Measurements from ENCODE around the gene ZCCHC14. TPM values are rescaled to one million over a fixed set of nuclear protein-coding genes. Genes with fewer than 3 reads are reported as not detected.

Gene ZCCHC14
- total and polyA plus RNA-seq, 2 of the 13 experiments (the other 11 are each of a cell fraction or from before 2014, with no cell fraction given): 12.4 to 12.5 TPM

DNA sequence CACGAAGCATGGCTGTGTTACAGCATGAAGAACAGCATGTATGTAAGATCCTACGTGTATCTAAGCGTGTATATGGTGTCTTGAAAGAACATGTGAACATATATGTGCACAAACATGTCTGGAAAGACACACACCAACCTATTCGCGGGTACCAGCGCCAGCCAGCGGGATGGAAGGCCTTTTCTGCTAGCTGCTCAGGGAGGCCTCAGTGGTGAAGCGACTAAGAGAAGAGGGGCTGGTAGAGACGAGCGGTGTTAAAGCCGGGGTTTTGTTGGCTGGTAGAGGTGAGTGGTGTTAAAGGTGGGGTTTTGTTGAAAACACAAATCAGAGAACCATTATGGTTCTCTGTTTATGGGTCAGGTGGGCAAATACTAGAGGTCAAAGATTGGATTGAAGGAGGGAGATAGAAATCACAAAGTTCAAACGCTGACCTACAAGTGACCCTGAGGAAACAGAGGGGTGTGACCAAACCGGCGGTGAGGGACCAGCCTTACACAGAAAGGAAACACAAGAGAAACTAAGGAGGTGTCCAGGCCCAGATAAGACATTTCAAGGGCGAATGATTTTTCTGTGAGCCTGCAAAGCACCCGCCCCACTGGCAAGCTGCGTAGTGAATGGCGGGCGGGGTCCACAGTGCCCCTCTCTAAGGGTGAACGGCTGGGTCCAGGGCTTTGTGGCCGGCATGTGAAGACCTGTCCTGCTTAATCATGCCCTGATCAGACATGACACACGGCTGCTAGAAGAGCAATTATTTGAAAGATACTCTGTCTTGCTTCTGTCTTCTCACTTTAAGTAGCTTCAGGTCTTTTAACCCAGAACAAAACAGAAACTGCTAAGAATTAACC lies 8.1 kb downstream of the ZCCHC14 start (continued):
- TF ChIP-seq, protein P1, sequence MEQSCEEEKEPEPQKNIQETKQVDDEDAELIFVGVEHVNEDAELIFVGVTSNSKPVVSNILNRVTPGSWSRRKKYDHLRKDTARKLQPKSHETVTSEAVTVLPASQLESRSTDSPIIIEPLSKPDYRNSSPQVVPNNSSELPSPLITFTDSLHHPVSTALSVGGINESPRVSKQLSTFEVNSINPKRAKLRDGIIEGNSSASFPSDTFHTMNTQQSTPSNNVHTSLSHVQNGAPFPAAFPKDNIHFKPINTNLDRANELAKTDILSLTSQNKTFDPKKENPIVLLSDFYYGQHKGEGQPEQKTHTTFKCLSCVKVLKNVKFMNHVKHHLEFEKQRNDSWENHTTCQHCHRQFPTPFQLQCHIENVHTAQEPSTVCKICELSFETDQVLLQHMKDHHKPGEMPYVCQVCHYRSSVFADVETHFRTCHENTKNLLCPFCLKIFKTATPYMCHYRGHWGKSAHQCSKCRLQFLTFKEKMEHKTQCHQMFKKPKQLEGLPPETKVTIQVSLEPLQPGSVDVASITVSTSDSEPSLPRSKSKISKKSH (CRISPR knock-in tag; IDR thresholded peaks at IDR 0.05; ENCODE audit: borderline replicate concordance): no peak
- no peak for TF ChIP-seq SSRP1 (CRISPR knock-in tag; IDR thresholded peaks at IDR 0.05)
- no peak for TF ChIP-seq ZNF883 (CRISPR knock-in tag; IDR thresholded peaks at IDR 0.05; ENCODE audit: not compliant biosample characterization)
- no peak for TF ChIP-seq ZNF790 (CRISPR knock-in tag; IDR thresholded peaks at IDR 0.05; ENCODE audit: borderline replicate concordance)
- 0 out of 2 replicates have a peak, but pooled peaks have one; percentile 31 for TF ChIP-seq ZNF629 (CRISPR knock-in tag; conservative IDR thresholded peaks at IDR 0.05)
- TF ChIP-seq ZZZ3 (CRISPR knock-in tag; IDR thresholded peaks at IDR 0.05; ENCODE audit: borderline replicate concordance): no peak
- no peak for TF ChIP-seq ATF1 (CRISPR knock-in tag; IDR thresholded peaks at IDR 0.05)
- no peak for TF ChIP-seq STAT5B (CRISPR knock-in tag; IDR thresholded peaks at IDR 0.05)
- TF ChIP-seq, protein P2, sequence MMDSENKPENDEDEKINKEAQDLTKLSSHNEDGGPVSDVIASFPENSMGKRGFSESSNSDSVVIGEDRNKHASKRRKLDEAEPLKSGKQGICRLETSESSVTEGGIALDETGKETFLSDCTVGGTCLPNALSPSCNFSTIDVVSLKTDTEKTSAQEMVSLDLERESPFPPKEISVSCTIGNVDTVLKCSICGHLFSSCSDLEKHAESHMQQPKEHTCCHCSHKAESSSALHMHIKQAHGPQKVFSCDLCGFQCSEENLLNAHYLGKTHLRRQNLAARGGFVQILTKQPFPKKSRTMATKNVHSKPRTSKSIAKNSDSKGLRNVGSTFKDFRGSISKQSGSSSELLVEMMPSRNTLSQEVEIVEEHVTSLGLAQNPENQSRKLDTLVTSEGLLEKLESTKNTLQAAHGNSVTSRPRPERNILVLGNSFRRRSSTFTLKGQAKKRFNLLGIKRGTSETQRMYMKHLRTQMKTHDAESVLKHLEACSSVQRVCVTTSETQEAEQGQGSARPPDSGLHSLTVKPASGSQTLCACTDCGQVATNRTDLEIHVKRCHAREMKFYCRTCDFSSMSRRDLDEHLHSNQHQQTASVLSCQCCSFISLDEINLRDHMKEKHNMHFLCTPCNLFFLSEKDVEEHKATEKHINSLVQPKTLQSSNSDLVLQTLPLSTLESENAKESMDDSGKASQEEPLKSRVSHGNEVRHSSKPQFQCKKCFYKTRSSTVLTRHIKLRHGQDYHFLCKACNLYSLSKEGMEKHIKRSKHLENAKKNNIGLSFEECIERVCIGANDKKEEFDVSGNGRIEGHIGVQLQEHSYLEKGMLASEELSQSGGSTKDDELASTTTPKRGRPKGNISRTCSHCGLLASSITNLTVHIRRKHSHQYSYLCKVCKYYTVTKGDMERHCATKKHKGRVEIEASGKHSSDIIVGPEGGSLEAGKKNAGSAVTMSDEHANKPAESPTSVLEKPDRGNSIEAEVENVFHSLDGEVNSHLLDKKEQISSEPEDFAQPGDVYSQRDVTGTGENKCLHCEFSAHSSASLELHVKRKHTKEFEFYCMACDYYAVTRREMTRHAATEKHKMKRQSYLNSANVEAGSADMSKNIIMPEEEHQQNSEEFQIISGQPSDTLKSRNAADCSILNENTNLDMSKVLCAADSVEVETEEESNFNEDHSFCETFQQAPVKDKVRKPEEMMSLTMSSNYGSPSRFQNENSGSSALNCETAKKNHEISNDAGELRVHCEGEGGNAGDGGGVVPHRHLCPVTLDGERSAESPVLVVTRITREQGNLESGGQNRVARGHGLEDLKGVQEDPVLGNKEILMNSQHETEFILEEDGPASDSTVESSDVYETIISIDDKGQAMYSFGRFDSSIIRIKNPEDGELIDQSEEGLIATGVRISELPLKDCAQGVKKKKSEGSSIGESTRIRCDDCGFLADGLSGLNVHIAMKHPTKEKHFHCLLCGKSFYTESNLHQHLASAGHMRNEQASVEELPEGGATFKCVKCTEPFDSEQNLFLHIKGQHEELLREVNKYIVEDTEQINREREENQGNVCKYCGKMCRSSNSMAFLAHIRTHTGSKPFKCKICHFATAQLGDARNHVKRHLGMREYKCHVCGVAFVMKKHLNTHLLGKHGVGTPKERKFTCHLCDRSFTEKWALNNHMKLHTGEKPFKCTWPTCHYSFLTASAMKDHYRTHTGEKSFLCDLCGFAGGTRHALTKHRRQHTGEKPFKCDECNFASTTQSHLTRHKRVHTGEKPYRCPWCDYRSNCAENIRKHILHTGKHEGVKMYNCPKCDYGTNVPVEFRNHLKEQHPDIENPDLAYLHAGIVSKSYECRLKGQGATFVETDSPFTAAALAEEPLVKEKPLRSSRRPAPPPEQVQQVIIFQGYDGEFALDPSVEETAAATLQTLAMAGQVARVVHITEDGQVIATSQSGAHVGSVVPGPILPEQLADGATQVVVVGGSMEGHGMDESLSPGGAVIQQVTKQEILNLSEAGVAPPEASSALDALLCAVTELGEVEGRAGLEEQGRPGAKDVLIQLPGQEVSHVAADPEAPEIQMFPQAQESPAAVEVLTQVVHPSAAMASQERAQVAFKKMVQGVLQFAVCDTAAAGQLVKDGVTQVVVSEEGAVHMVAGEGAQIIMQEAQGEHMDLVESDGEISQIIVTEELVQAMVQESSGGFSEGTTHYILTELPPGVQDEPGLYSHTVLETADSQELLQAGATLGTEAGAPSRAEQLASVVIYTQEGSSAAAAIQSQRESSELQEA (CRISPR knock-in tag; IDR thresholded peaks at IDR 0.05; ENCODE audit: not compliant biosample characterization): no peak
- TF ChIP-seq ZNF605 (CRISPR knock-in tag; IDR thresholded peaks at IDR 0.05): peak; percentile 24; the same call in 1 of the 2 replicates
- TF ChIP-seq, protein P3, sequence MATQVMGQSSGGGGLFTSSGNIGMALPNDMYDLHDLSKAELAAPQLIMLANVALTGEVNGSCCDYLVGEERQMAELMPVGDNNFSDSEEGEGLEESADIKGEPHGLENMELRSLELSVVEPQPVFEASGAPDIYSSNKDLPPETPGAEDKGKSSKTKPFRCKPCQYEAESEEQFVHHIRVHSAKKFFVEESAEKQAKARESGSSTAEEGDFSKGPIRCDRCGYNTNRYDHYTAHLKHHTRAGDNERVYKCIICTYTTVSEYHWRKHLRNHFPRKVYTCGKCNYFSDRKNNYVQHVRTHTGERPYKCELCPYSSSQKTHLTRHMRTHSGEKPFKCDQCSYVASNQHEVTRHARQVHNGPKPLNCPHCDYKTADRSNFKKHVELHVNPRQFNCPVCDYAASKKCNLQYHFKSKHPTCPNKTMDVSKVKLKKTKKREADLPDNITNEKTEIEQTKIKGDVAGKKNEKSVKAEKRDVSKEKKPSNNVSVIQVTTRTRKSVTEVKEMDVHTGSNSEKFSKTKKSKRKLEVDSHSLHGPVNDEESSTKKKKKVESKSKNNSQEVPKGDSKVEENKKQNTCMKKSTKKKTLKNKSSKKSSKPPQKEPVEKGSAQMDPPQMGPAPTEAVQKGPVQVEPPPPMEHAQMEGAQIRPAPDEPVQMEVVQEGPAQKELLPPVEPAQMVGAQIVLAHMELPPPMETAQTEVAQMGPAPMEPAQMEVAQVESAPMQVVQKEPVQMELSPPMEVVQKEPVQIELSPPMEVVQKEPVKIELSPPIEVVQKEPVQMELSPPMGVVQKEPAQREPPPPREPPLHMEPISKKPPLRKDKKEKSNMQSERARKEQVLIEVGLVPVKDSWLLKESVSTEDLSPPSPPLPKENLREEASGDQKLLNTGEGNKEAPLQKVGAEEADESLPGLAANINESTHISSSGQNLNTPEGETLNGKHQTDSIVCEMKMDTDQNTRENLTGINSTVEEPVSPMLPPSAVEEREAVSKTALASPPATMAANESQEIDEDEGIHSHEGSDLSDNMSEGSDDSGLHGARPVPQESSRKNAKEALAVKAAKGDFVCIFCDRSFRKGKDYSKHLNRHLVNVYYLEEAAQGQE (IDR thresholded peaks at IDR 0.05; ENCODE audit: borderline replicate concordance in 1 of 2, low read depth in 1 of 2, low read length in 2 of 2): no peak
- TF ChIP-seq, protein P4, sequence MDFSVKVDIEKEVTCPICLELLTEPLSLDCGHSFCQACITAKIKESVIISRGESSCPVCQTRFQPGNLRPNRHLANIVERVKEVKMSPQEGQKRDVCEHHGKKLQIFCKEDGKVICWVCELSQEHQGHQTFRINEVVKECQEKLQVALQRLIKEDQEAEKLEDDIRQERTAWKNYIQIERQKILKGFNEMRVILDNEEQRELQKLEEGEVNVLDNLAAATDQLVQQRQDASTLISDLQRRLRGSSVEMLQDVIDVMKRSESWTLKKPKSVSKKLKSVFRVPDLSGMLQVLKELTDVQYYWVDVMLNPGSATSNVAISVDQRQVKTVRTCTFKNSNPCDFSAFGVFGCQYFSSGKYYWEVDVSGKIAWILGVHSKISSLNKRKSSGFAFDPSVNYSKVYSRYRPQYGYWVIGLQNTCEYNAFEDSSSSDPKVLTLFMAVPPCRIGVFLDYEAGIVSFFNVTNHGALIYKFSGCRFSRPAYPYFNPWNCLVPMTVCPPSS (IDR thresholded peaks at IDR 0.05): no peak
- no peak; the same call in 1 of the 2 replicates for TF ChIP-seq ISL2 (CRISPR knock-in tag; IDR thresholded peaks at IDR 0.05)

Data from HepG2 (cell line).